Suprapubic skin (tissue), 3 donors: ENCODE data around the gene FOXM1.

Experiments
- CTCF ChIP-seq, 2 donors: fragments of 200-600 bp in 1 of 2; fragments of 450-650 bp in 1 of 2; sonication (generic) in 1 of 2; IDR thresholded peaks; one replicate each; pipeline ENCODE4 v1.5.1; 2016 to 2019; ENCODE audit warnings: antibody characterized with exemption in 2 of 2, mild to moderate bottlenecking in 1 of 2, moderate library complexity in 1 of 2
- POLR2AphosphoS5 ChIP-seq, 3 donors: sonication (generic); formaldehyde crosslinking; IDR thresholded peaks; one replicate each; pipeline ENCODE4 v1.6.1; 2017; ENCODE audit warnings: antibody characterized with exemption in 3 of 3

- TF ChIP-seq POLR2AphosphoS5 (IDR thresholded peaks at IDR 0.05) (no peak), CTCF (IDR thresholded peaks at IDR 0.05) (no peak)
Measured at GRCh38 chr12:2826036-2826435, 50.9 kb downstream of the FOXM1 start.
